HepG2 (cell line): ENCODE data around the gene UST. TPM values are rescaled to one million over a fixed set of nuclear protein-coding genes. Genes with fewer than 3 reads are reported as not detected.

Experiments used
- ATAC-seq: fragments of 200-7000 bp; cut with Tn5 transposase; 3 replicates; pipeline ENCODE4 v1.9.1; 2020; ENCODE audit warnings: mild to moderate bottlenecking, moderate library complexity
- BruUV-seq: library from RNA; stranded (reverse); fragments of 400-500 nt; replicated peaks from 2 replicates; lab custom pipeline; 2021; lab: Mats Ljungman, UMichigan
- CTCF ChIA-PET: fragments of 300-600 bp; formaldehyde crosslinking; extraction: SDS; loops from one replicate; lab custom pipeline; 2021; ENCODE audit warnings: low total read pairs, inconsistent platforms, low intra/inter-chr PET ratio; lab: Yijun Ruan, JAX
- POLR2A ChIA-PET: fragments of 350-600 bp; sonication (Branson Sonifier 250); formaldehyde crosslinking; loops from one replicate; lab custom pipeline; 2020; ENCODE audit warnings: antibody characterized with exemption, inconsistent platforms; lab: Yijun Ruan, JAX
- DNase-seq: peaks from one replicate; pipeline ENCODE4 v3.0.0-alpha.2; 2015; ENCODE audit warnings: low spot score
- FAIRE-seq: peaks from 3 replicates; lab custom pipeline; 2011; peaks lifted over from hg19 to GRCh38; lab: Jason Lieb, UNC
- H2AFZ ChIP-seq: one replicate; pipeline ENCODE4 v1.6.1; 2011; ENCODE audit warnings: low read length, inconsistent platforms
- H3K27ac ChIP-seq: fragments of 300-600 bp; 3 replicates; pipeline ENCODE4 v1.8.0; 2011; ENCODE audit warnings: mixed run types, mild to moderate bottlenecking, mixed read lengths, low read length, inconsistent platforms; ENCODE audit not compliant: insufficient read depth; ENCODE audit errors: extremely low read length
- H3K27me3 ChIP-seq, 2 experiments: fragments of 200-600 bp in 1 of 2; 2 replicates in 1 of 2; 3 replicates in 1 of 2; pipeline versions ENCODE4 v1.6.0 to v1.8.0; 2011; ENCODE audit warnings: low read length in 2 of 2, mild to moderate bottlenecking in 2 of 2, moderate library complexity in 2 of 2, inconsistent platforms in 1 of 2; ENCODE audit not compliant: insufficient read depth in 2 of 2, control insufficient read depth in 1 of 2
- H3K36me3 ChIP-seq, 2 experiments: fragments of 200-600 bp in 1 of 2; replicated peaks in 1 of 2; 2 replicates in 1 of 2; 3 replicates in 1 of 2; pipeline versions ENCODE4 v1.5.1 to v1.8.0; 2011; ENCODE audit warnings: low read length in 2 of 2, inconsistent platforms in 1 of 2; ENCODE audit not compliant: insufficient read depth in 2 of 2, control insufficient read depth in 1 of 2
- H3K4me1 ChIP-seq: 2 replicates; pipeline ENCODE4 v1.5.1; 2012; ENCODE audit warnings: low read length, inconsistent platforms; ENCODE audit not compliant: insufficient read depth
- H3K4me2 ChIP-seq: 2 replicates; pipeline ENCODE4 v1.6.0; 2011; ENCODE audit warnings: low read depth, low read length, inconsistent platforms
- H3K4me3 ChIP-seq, 3 experiments: fragments of 200-600 bp in 1 of 3; sonication (generic), shearing (Covaris generic) in 1 of 3; replicated peaks in 1 of 3; 2 replicates each; pipeline ENCODE4 v1.5.1; 2011 to 2016; ENCODE audit warnings: low read length in 3 of 3, inconsistent platforms in 2 of 3, low read depth in 2 of 3, mild to moderate bottlenecking in 2 of 3, control low read depth in 1 of 3, mixed read lengths in 1 of 3; ENCODE audit not compliant: insufficient read depth in 1 of 3
- H3K79me2 ChIP-seq: one replicate; pipeline ENCODE4 v1.6.1; 2011; ENCODE audit warnings: low read length, inconsistent platforms; ENCODE audit not compliant: insufficient read depth
- H3K9ac ChIP-seq: 2 replicates; pipeline ENCODE4 v1.6.0; 2011; ENCODE audit warnings: mild to moderate bottlenecking, low read depth, low read length, inconsistent platforms; ENCODE audit not compliant: insufficient read depth
- H3K9me3 ChIP-seq: 2 replicates; pipeline ENCODE4 v1.5.1; 2012; ENCODE audit warnings: mild to moderate bottlenecking, low read length
- H4K20me1 ChIP-seq: 2 replicates; pipeline ENCODE4 v1.6.0; 2011; ENCODE audit warnings: inconsistent platforms, mild to moderate bottlenecking, low read length, moderate library complexity; ENCODE audit not compliant: insufficient read depth
- ELF3 ChIP-seq: IDR thresholded peaks from 2 replicates; pipeline ENCODE4 v1.6.1; 2016; ENCODE audit warnings: missing genetic modification reagents, missing compliant biosample characterization
- KDM1A ChIP-seq: IDR thresholded peaks from 2 replicates; pipeline ENCODE4 v1.6.1; 2016; ENCODE audit warnings: missing compliant biosample characterization
- NR2F6 ChIP-seq, 2 experiments: IDR thresholded peaks; 2 replicates each; pipeline ENCODE4 v1.6.1; 2016; ENCODE audit warnings: antibody characterized with exemption in 1 of 2, mild to moderate bottlenecking in 1 of 2
- SRY ChIP-seq: sonication (generic); formaldehyde crosslinking; IDR thresholded peaks from 2 replicates; pipeline ENCODE4 v1.8.0; 2022; ENCODE audit warnings: mild to moderate bottlenecking, missing genetic modification reagents
- ZNF468 ChIP-seq: sonication (generic); formaldehyde crosslinking; IDR thresholded peaks from 2 replicates; pipeline ENCODE4 v1.8.0; 2022; ENCODE audit warnings: mild to moderate bottlenecking, moderate library complexity, missing genetic modification reagents
- WGBS: methylation state at CpG from one replicate; pipeline ENCODE4 v1.1.6; 2017; ENCODE audit warnings: low lambda C conversion rate; 5-methylcytosine and 5-hydroxymethylcytosine counted together
- in situ Hi-C: cut with HindIII; loops from 2 replicates; pipeline ENCODE4 v1.10.0; 2017; ENCODE audit warnings: low pct_unique_long_range_greater_than_20kb; ENCODE audit not compliant: extremely low pct_ligation_motif_present
- intact Hi-C: fragments of 100-400 bp; cut with micrococcal nuclease; formaldehyde crosslinking; loops from one replicate; pipeline ENCODE4 v1.10.0; 2022; ENCODE audit not compliant: unreplicated experiment
- polyA plus RNA-seq, 8 experiments: library from polyadenylated mRNA; depleted of rRNA in 3 of 8; stranded (reverse) in 7 of 8; unstranded in 1 of 8; fragments of >200 nt; fragmentation: Illumina TruSeq in 4 of 8; extraction: Trizol in 4 of 8; gene quantifications; 2 replicates each; pipeline versions ENCODE4 v1.2.1 to v1.2.3, GENCODE V29; 2011 to 2016; ENCODE audit warnings: low read depth in 4 of 8, missing spikeins in 1 of 8, mixed read lengths in 1 of 8; ENCODE audit not compliant: insufficient read depth in 1 of 8
- total RNA-seq, 5 experiments: library from RNA; depleted of rRNA; stranded (reverse); fragments of >200 nt; fragmentation: Illumina TruSeq; extraction: Trizol; gene quantifications; 2 replicates each; pipeline ENCODE4 v1.2.3, GENCODE V29; 2016; ENCODE audit warnings: low read depth in 1 of 5
- TF ChIP-seq, protein P1 (sequence below): sonication (generic); formaldehyde crosslinking; IDR thresholded peaks from 2 replicates; pipeline ENCODE4 v1.5.0; 2020; ENCODE audit warnings: mild to moderate bottlenecking, missing genetic modification reagents, borderline replicate concordance
- TF ChIP-seq, protein P2 (sequence below): sonication (generic); formaldehyde crosslinking; IDR thresholded peaks from 2 replicates; pipeline ENCODE4 v1.4.0; 2020; ENCODE audit warnings: low read depth, mild to moderate bottlenecking, missing genetic modification reagents

The UST gene
- total and polyA plus RNA-seq, 2 of the 13 experiments (the other 11 are each of a cell fraction or from before 2014, with no cell fraction given) = 0.27 TPM; not detected in 1

DNA sequence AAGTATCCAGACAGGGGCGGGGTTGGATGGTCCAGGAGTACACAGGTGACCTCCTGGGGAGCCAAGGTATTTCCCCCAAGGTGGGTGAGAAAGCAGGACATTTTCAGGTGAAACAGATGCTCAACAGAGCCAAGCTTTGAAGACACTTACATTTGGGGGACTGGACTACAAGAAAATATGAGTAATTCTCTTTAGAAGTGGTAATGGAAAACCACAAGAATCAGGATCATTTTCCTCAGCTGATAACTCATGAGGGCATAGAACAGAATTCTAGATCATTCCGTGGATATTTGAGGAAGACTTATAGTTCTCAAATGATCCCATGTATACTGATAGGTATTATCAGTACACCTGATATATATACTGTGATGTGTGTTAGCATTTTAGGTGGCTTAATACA lies 89.9 kb downstream of the UST start (continued):
- TF ChIP-seq, protein P1, sequence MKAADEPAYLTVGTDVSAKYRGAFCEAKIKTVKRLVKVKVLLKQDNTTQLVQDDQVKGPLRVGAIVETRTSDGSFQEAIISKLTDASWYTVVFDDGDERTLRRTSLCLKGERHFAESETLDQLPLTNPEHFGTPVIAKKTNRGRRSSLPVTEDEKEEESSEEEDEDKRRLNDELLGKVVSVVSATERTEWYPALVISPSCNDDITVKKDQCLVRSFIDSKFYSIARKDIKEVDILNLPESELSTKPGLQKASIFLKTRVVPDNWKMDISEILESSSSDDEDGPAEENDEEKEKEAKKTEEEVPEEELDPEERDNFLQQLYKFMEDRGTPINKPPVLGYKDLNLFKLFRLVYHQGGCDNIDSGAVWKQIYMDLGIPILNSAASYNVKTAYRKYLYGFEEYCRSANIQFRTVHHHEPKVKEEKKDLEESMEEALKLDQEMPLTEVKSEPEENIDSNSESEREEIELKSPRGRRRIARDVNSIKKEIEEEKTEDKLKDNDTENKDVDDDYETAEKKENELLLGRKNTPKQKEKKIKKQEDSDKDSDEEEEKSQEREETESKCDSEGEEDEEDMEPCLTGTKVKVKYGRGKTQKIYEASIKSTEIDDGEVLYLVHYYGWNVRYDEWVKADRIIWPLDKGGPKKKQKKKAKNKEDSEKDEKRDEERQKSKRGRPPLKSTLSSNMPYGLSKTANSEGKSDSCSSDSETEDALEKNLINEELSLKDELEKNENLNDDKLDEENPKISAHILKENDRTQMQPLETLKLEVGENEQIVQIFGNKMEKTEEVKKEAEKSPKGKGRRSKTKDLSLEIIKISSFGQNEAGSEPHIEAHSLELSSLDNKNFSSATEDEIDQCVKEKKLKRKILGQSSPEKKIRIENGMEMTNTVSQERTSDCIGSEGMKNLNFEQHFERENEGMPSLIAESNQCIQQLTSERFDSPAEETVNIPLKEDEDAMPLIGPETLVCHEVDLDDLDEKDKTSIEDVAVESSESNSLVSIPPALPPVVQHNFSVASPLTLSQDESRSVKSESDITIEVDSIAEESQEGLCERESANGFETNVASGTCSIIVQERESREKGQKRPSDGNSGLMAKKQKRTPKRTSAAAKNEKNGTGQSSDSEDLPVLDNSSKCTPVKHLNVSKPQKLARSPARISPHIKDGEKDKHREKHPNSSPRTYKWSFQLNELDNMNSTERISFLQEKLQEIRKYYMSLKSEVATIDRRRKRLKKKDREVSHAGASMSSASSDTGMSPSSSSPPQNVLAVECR (CRISPR knock-in tag) = no peak
- TF ChIP-seq, protein P2, sequence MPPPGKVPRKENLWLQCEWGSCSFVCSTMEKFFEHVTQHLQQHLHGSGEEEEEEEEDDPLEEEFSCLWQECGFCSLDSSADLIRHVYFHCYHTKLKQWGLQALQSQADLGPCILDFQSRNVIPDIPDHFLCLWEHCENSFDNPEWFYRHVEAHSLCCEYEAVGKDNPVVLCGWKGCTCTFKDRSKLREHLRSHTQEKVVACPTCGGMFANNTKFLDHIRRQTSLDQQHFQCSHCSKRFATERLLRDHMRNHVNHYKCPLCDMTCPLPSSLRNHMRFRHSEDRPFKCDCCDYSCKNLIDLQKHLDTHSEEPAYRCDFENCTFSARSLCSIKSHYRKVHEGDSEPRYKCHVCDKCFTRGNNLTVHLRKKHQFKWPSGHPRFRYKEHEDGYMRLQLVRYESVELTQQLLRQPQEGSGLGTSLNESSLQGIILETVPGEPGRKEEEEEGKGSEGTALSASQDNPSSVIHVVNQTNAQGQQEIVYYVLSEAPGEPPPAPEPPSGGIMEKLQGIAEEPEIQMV (CRISPR knock-in tag) = no peak
- no peak for TF ChIP-seq ELF3 (CRISPR knock-in tag)

DNA sequence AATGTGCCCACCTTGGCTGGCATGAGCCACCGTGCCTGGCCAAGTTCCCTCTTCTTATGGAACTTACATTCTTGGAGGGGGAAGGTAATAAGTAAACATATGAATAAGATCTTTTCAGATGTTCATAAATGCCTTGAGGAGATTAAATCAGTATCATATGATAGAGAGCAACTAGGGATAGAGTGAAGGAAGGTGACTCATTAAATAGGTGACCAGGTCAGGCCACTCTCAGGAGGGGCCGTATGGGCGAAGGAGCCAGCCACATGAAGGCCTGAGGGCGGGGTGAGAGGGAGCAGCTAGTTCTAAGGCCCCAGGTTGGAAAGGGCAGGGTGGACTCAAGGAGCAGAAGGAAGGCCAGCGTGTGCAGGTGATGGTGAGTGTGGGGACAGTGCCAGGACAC lies 91.1 kb downstream of the UST start:
- POLR2A ChIA-PET = no interaction called here
- Histone ChIP-seq H3K36me3 (no peaks in the 10 kb centered on the region), H3K27ac (no peak overlapping the region), H3K9ac (no peak overlapping the region), H3K4me3 (no peak overlapping the region), H3K4me1 (no peaks in the 10 kb centered on the region), H3K9me3 (no peaks in the 10 kb centered on the region), H4K20me1 (no peaks in the 10 kb centered on the region), H3K4me2 (no peak overlapping the region), H3K27me3 (peaks cover 0 to 2% of the 10 kb centered on the region in 2 experiments; a peak in 1 of 5 replicates), H2AFZ (no peak overlapping the region), H3K79me2 (no peaks in the 10 kb centered on the region)
- FAIRE-seq (no peak), ATAC-seq (no peak), DNase-seq (no peak)
- TF ChIP-seq SRY (CRISPR knock-in tag) (no peak), ZNF468 (no peak), KDM1A (no peak), NR2F6 (IDR thresholded peaks at IDR 0.05) (no peak), NR2F6 (CRISPR knock-in tag; IDR thresholded peaks at IDR 0.05) (no peak)
- intact Hi-C loops (no loop called here), in situ Hi-C loops (no loop called here)
- CTCF ChIA-PET = no interaction called here
- WGBS = 31% methylated on average over 5 of the region's 5 CpGs
- BruUV-seq = no TSS peak
